ENCODE data around the gene ZNF860. TPM values are rescaled to one million over a fixed set of nuclear protein-coding genes. Genes with fewer than 3 reads are reported as not detected.
A peak's percentile ranks its signal among the peaks of the same experiment; 100 is the strongest.

ZNF860 gene
- total RNA-seq, 1 experiment from 2014 or later: 8.9 TPM

- ATAC-seq (no peak), DNase-seq (ENCODE audit: low read depth, low spot score) (no peak)
- CTCF ChIA-PET: no interaction called here
- POLR2A ChIA-PET: no interaction called here
- H3K4me1 ChIP-seq (ENCODE audit: control insufficient read depth, insufficient read depth, low read length): peaks cover 23% of the 10 kb centered on the region
- peak overlapping the region; percentile 59 for H3K27ac ChIP-seq (ENCODE audit: low read length)
- no peaks in the 10 kb centered on the region for H3K27me3 ChIP-seq (ENCODE audit: control insufficient read depth, insufficient read depth, low read length)
- in situ Hi-C loops (cut with HindIII; ENCODE audit: low pct_unique_long_range_greater_than_20kb, low sequenced_read_pairs): no loop called here
- BruUV-seq (replicated peaks): no TSS peak
- intact Hi-C loops (cut with micrococcal nuclease; ENCODE audit: unreplicated experiment): no loop called here
- no peak overlapping the region for H3K4me3 ChIP-seq (ENCODE audit: low read depth in 2 of 2, low read length in 2 of 2)
- no peaks in the 10 kb centered on the region for H3K36me3 ChIP-seq (ENCODE audit: control insufficient read depth, insufficient read depth, low read length)
- TF ChIP-seq POLR2AphosphoS5 (IDR thresholded peaks at IDR 0.05; ENCODE audit: low read depth, low read length) (no peak), TCF7L2 (IDR thresholded peaks at IDR 0.05; ENCODE audit: low read depth, low read length) (no peak), CTCF (IDR thresholded peaks at IDR 0.05) (no peak), SIN3A (IDR thresholded peaks at IDR 0.05; ENCODE audit: borderline replicate concordance, insufficient read depth, low read depth, low read length) (no peak), REST (IDR thresholded peaks at IDR 0.05; ENCODE audit: insufficient read depth in 1 of 2, low read depth in 2 of 2, low read length in 1 of 2) (no peak)
- peaks cover 10% of the 10 kb centered on the region; the same call in 1 of the 2 replicates for H3K9me3 ChIP-seq (ENCODE audit: control insufficient read depth, insufficient read depth, low read depth, low read length)
These were observed 33.3 kb upstream of the ZNF860 start for GRCh38 chr3:31948280-31948679.

GRCh38 chr3:31952205-31952604, 29.3 kb upstream of the ZNF860 start:
- intact Hi-C loops (cut with micrococcal nuclease; ENCODE audit: unreplicated experiment) (no loop called here), in situ Hi-C loops (cut with HindIII; ENCODE audit: low pct_unique_long_range_greater_than_20kb, low sequenced_read_pairs) (no loop called here)
- Histone ChIP-seq H3K4me3 (ENCODE audit: low read depth in 2 of 2, low read length in 2 of 2) (no peak overlapping the region), H3K27ac (ENCODE audit: low read length) (peak overlapping the region; percentile 17; the same call in 1 of the 2 replicates), H3K4me1 (ENCODE audit: control insufficient read depth, insufficient read depth, low read length) (peaks cover 11% of the 10 kb centered on the region), H3K36me3 (ENCODE audit: control insufficient read depth, insufficient read depth, low read length) (no peaks in the 10 kb centered on the region), H3K9me3 (ENCODE audit: control insufficient read depth, insufficient read depth, low read depth, low read length) (peaks cover 10% of the 10 kb centered on the region; the same call in 1 of the 2 replicates), H3K27me3 (ENCODE audit: control insufficient read depth, insufficient read depth, low read length) (no peaks in the 10 kb centered on the region)
- BruUV-seq (replicated peaks): no TSS peak
- POLR2A ChIA-PET: no interaction called here
- ATAC-seq (no peak), DNase-seq (ENCODE audit: low read depth, low spot score) (no peak)
- CTCF ChIA-PET: no interaction called here
- TF ChIP-seq SIN3A (IDR thresholded peaks at IDR 0.05; ENCODE audit: borderline replicate concordance, insufficient read depth, low read depth, low read length) (no peak), POLR2AphosphoS5 (IDR thresholded peaks at IDR 0.05; ENCODE audit: low read depth, low read length) (no peak), TCF7L2 (IDR thresholded peaks at IDR 0.05; ENCODE audit: low read depth, low read length) (no peak), REST (IDR thresholded peaks at IDR 0.05; ENCODE audit: insufficient read depth in 1 of 2, low read depth in 2 of 2, low read length in 1 of 2) (no peak), CTCF (IDR thresholded peaks at IDR 0.05) (no peak)

Data from Panc1 (cell line).